Astrocyte of the cerebellum (primary cell): ENCODE measurements around the gene VPS45.

Experiments used
- DNase-seq: peaks from one replicate; pipeline ENCODE4 v3.0.0-alpha.2; 2011; ENCODE audit warnings: low read depth
- H3K4me3 ChIP-seq: 2 replicates; pipeline ENCODE4 v1.5.1; 2011; ENCODE audit warnings: mild to moderate bottlenecking, low read depth, low read length, moderate library complexity
- CTCF ChIP-seq: IDR thresholded peaks from 2 replicates; pipeline ENCODE4 v1.5.1; 2012; ENCODE audit warnings: low read length, low read depth, moderate library complexity, mild to moderate bottlenecking; ENCODE audit errors: missing control alignments
- in situ Hi-C: cut with HindIII; loops from 2 replicates; pipeline ENCODE4 v1.10.0; 2017; ENCODE audit warnings: low sequenced_read_pairs

Gene VPS45

GRCh38 chr1:150083907-150084306 lies 16.3 kb downstream of the VPS45 start:
- H3K4me3 ChIP-seq = no peak overlapping the region
- in situ Hi-C loops = loop anchor here (5.0 kb wide), 2 partner anchors 38 to 73 kb away; no protein-coding TSS in a partner anchor
- no peak for TF ChIP-seq CTCF
- no peak for DNase-seq

- no peak for TF ChIP-seq CTCF
- in situ Hi-C loops = no loop called here
- no peak for DNase-seq
- no peak overlapping the region for H3K4me3 ChIP-seq
These were observed 17.8 kb downstream of the VPS45 start for GRCh38 chr1:150085406-150085805.

GRCh38 chr1:150087415-150087814 lies 19.8 kb downstream of the VPS45 start:
- no peak for TF ChIP-seq CTCF

GRCh38 chr1:150089846-150090520 lies 22.4 kb downstream of the VPS45 start:
- H3K4me3 ChIP-seq = no peak overlapping the region
- in situ Hi-C loops = no loop called here
- no peak for DNase-seq
- no peak for TF ChIP-seq CTCF

More at GRCh38 chr1:150087415-150087814, 19.8 kb downstream of the VPS45 start:
- no peak overlapping the region for H3K4me3 ChIP-seq
- in situ Hi-C loops = no loop called here
- DNase-seq = no peak

- in situ Hi-C loops = no loop called here
These were observed 24.7 kb downstream of the VPS45 start for GRCh38 chr1:150092180-150092791.

GRCh38 chr1:150093805-150094204 lies 26.2 kb downstream of the VPS45 start:
- no peak for TF ChIP-seq CTCF
- DNase-seq = no peak
- in situ Hi-C loops = no loop called here
- H3K4me3 ChIP-seq = no peak overlapping the region

More at GRCh38 chr1:150092180-150092791, 24.7 kb downstream of the VPS45 start:
- no peak for DNase-seq
- H3K4me3 ChIP-seq = no peak overlapping the region
- no peak for TF ChIP-seq CTCF
